HG03039 (cell line): ENCODE results near the gene MT1E.
"Not testable (repeated sequence)": the region's sequence is repeated elsewhere in the genome, so short reads cannot be mapped to it uniquely, and the experiment has no call there.

Experiments used
- ATAC-seq: cut with Tn5 transposase; IDR thresholded peaks from one replicate; pipeline ENCODE4 v1.9.1; 2021; ENCODE audit warnings: mild to moderate bottlenecking, moderate library complexity; ENCODE audit not compliant: unreplicated experiment

Gene MT1E

GRCh38 chr16:56625140-56625942, at the start of gene MT1E:
Gene MT1E, plus strand, starts transcription at chr16:56625781. Its CDS starts 71 bp downstream, at chr16:56625852.
- ATAC-seq, result no peak

GRCh38 chr16:56576585-56577299, 48.8 kb upstream of the MT1E start:
- peak; percentile 59 for ATAC-seq

- ATAC-seq, result no peak
Measured at GRCh38 chr16:56577300-56577625, 48.3 kb upstream of the MT1E start.

- ATAC-seq, result no peak
Measured at GRCh38 chr16:56580391-56581048, 45.1 kb upstream of the MT1E start.

GRCh38 chr16:56582911-56583310, 42.7 kb upstream of the MT1E start:
- not testable (repeated sequence) for ATAC-seq

- no peak for ATAC-seq
Measured at GRCh38 chr16:56583351-56584168, 42.0 kb upstream of the MT1E start.

- ATAC-seq, result no peak
Measured at GRCh38 chr16:56584276-56584675, 41.3 kb upstream of the MT1E start.

GRCh38 chr16:56588781-56589140, 36.8 kb upstream of the MT1E start:
- ATAC-seq, result no peak

- no peak for ATAC-seq
Measured at GRCh38 chr16:56589141-56590039, 36.2 kb upstream of the MT1E start, which contains the start of gene MT3. Gene MT3, plus strand, starts transcription at chr16:56589528. Its CDS starts 63 bp downstream, at chr16:56589591.

GRCh38 chr16:56591377-56592060, 34.1 kb upstream of the MT1E start:
- ATAC-seq, result no peak

GRCh38 chr16:56593573-56594291, 31.8 kb upstream of the MT1E start:
- ATAC-seq, result no peak

- no peak for ATAC-seq
Measured at GRCh38 chr16:56594292-56594619, 31.3 kb upstream of the MT1E start.

GRCh38 chr16:56600398-56600999, 25.1 kb upstream of the MT1E start:
- no peak for ATAC-seq

- ATAC-seq, result no peak
Measured at GRCh38 chr16:56601325-56601724, 24.3 kb upstream of the MT1E start.

GRCh38 chr16:56603589-56603988, 22.0 kb upstream of the MT1E start:
- no peak for ATAC-seq

GRCh38 chr16:56604966-56605365, 20.6 kb upstream of the MT1E start:
- ATAC-seq, result no peak

- ATAC-seq, result no peak
Measured at GRCh38 chr16:56605475-56605874, 20.1 kb upstream of the MT1E start.

- ATAC-seq, result no peak
Measured at GRCh38 chr16:56606071-56606475, 19.5 kb upstream of the MT1E start.
